ENCODE data around the gene ATXN1.

GRCh38 chr6:16345449-16346330 is 415.6 kb downstream of the ATXN1 start:
- TF ChIP-seq SPI1 (IDR thresholded peaks at IDR 0.05; ENCODE audit: borderline replicate concordance, low read depth) = no peak
- no peak for TF ChIP-seq CTCF (IDR thresholded peaks at IDR 0.05; ENCODE audit: insufficient read depth, low read length)

All from HL-60 (cell line).